Astrocyte (in vitro differentiated cells and primary cell): ENCODE data around the gene AP4E1. TPM values are rescaled to one million over a fixed set of nuclear protein-coding genes. Genes with fewer than 3 reads are reported as not detected.

Source experiments
- DNase-seq: peaks from one replicate; pipeline ENCODE4 v3.0.0-alpha.2; 2010; ENCODE audit warnings: low read depth
- FAIRE-seq: peaks from 2 replicates; lab custom pipeline; 2011; peaks lifted over from hg19 to GRCh38; lab: Jason Lieb, UNC
- H2AFZ ChIP-seq: 2 replicates; pipeline ENCODE4 v1.6.0; 2012; ENCODE audit warnings: low read depth, low read length, inconsistent platforms
- H3K27ac ChIP-seq: 2 replicates; pipeline ENCODE4 v1.5.1; 2011; ENCODE audit warnings: low read depth, low read length, inconsistent platforms
- H3K27me3 ChIP-seq: 2 replicates; pipeline ENCODE4 v1.6.0; 2011; ENCODE audit warnings: low read length, inconsistent platforms; ENCODE audit not compliant: insufficient read depth
- H3K36me3 ChIP-seq: 2 replicates; pipeline ENCODE4 v1.5.1; 2011; ENCODE audit warnings: low read length, inconsistent platforms; ENCODE audit not compliant: insufficient read depth
- H3K4me1 ChIP-seq: 2 replicates; pipeline ENCODE4 v1.5.1; 2011; ENCODE audit warnings: low read length, inconsistent platforms; ENCODE audit not compliant: insufficient read depth
- H3K4me2 ChIP-seq: 2 replicates; pipeline ENCODE4 v1.6.0; 2012; ENCODE audit warnings: low read length, inconsistent platforms
- H3K4me3 ChIP-seq: 2 replicates; pipeline ENCODE4 v1.5.1; 2011; ENCODE audit warnings: low read depth, mild to moderate bottlenecking, low read length, inconsistent platforms; ENCODE audit not compliant: insufficient read depth
- H3K79me2 ChIP-seq: 2 replicates; pipeline ENCODE4 v1.6.0; 2012; ENCODE audit warnings: mild to moderate bottlenecking, low read length, inconsistent platforms; ENCODE audit not compliant: insufficient read depth
- H3K9ac ChIP-seq: 2 replicates; pipeline ENCODE4 v1.6.0; 2012; ENCODE audit warnings: mild to moderate bottlenecking, low read length, inconsistent platforms
- H3K9me3 ChIP-seq: 2 replicates; pipeline ENCODE4 v1.5.1; 2012; ENCODE audit warnings: low read depth, mild to moderate bottlenecking, low read length, inconsistent platforms; ENCODE audit not compliant: insufficient read depth
- H4K20me1 ChIP-seq: 2 replicates; pipeline ENCODE4 v1.6.0; 2012; ENCODE audit warnings: low read length, inconsistent platforms; ENCODE audit not compliant: insufficient read depth
- H3K27ac Mint-ChIP-seq: one replicate; pipeline ENCODE4 v1.8.0; 2021; ENCODE audit warnings: mild to moderate bottlenecking, mixed read lengths; ENCODE audit not compliant: unreplicated experiment
- H3K27me3 Mint-ChIP-seq: one replicate; pipeline ENCODE4 v1.8.0; 2021; ENCODE audit warnings: low read depth, mixed read lengths; ENCODE audit not compliant: unreplicated experiment
- H3K36me3 Mint-ChIP-seq: one replicate; pipeline ENCODE4 v1.8.0; 2021; ENCODE audit warnings: low read depth, mixed read lengths; ENCODE audit not compliant: unreplicated experiment
- H3K4me1 Mint-ChIP-seq: one replicate; pipeline ENCODE4 v1.8.0; 2021; ENCODE audit warnings: low read depth, mixed read lengths; ENCODE audit not compliant: unreplicated experiment
- H3K4me3 Mint-ChIP-seq: one replicate; pipeline ENCODE4 v1.8.0; 2021; ENCODE audit warnings: mild to moderate bottlenecking, moderate library complexity, mixed read lengths; ENCODE audit not compliant: unreplicated experiment
- H3K9me3 Mint-ChIP-seq: one replicate; pipeline ENCODE4 v1.8.0; 2021; ENCODE audit warnings: mild to moderate bottlenecking, mixed read lengths; ENCODE audit not compliant: unreplicated experiment
- CTCF ChIP-seq: IDR thresholded peaks from 2 replicates; pipeline ENCODE4 v1.5.1; 2011; ENCODE audit warnings: low read depth, mild to moderate bottlenecking, inconsistent platforms, low read length, moderate library complexity; ENCODE audit not compliant: insufficient read depth
- EZH2 ChIP-seq: IDR thresholded peaks from 2 replicates; pipeline ENCODE4 v1.6.1; 2012; ENCODE audit warnings: mild to moderate bottlenecking, low read length, inconsistent platforms; ENCODE audit not compliant: insufficient read depth
- total RNA-seq: library from RNA; stranded (reverse); gene quantifications from 2 replicates; pipeline ENCODE4 v1.2.1, GENCODE V29; 2021

Gene AP4E1
- total RNA-seq, 1 donor from 2014 or later, result 16.4 TPM

- no peak for TF ChIP-seq CTCF
- no peak for TF ChIP-seq EZH2
- Histone ChIP-seq H3K79me2 (no peaks in the 10 kb centered on the region), H2AFZ (no peak overlapping the region), H3K27me3 (no peaks in the 10 kb centered on the region), H3K9me3 (no peaks in the 10 kb centered on the region), H3K4me2 (peak overlapping the region; percentile 6), H3K27ac (no peak overlapping the region), H4K20me1 (no peaks in the 10 kb centered on the region), H3K36me3 (peaks cover 4% of the 10 kb centered on the region), H3K9ac (no peak overlapping the region), H3K4me1 (peaks cover 10% of the 10 kb centered on the region), H3K4me3 (no peak overlapping the region)
- Mint-ChIP-seq H3K4me1 (peaks cover 8% of the 10 kb centered on the region), H3K9me3 (no peaks in the 10 kb centered on the region), H3K4me3 (no peak overlapping the region), H3K36me3 (peaks cover 10% of the 10 kb centered on the region), H3K27me3 (no peaks in the 10 kb centered on the region), H3K27ac (no peak overlapping the region)
- FAIRE-seq (no peak), DNase-seq (peak; percentile 25)
Observed at GRCh38 chr15:50940506-50940905, 32.0 kb downstream of the AP4E1 start.

- peaks cover 2% of the 10 kb centered on the region for H3K36me3 Mint-ChIP-seq
- H3K4me3 ChIP-seq, result no peak overlapping the region
- H3K4me1 Mint-ChIP-seq, result peaks cover 13% of the 10 kb centered on the region
- DNase-seq, result no peak
- no peaks in the 10 kb centered on the region for H3K79me2 ChIP-seq
- no peak for FAIRE-seq
- TF ChIP-seq CTCF, result no peak
- TF ChIP-seq EZH2, result no peak
- H3K27ac Mint-ChIP-seq, result no peak overlapping the region
- no peak overlapping the region for H3K9ac ChIP-seq
- H3K27me3 ChIP-seq, result no peaks in the 10 kb centered on the region
- H3K4me3 Mint-ChIP-seq, result no peak overlapping the region
- peaks cover 4% of the 10 kb centered on the region for H3K36me3 ChIP-seq
- no peak overlapping the region for H3K4me2 ChIP-seq
- H3K9me3 ChIP-seq, result no peaks in the 10 kb centered on the region
- no peak overlapping the region for H3K27ac ChIP-seq
- H3K27me3 Mint-ChIP-seq, result no peaks in the 10 kb centered on the region
- no peaks in the 10 kb centered on the region for H3K9me3 Mint-ChIP-seq
- no peaks in the 10 kb centered on the region for H4K20me1 ChIP-seq
- peaks cover 10% of the 10 kb centered on the region for H3K4me1 ChIP-seq
- H2AFZ ChIP-seq, result no peak overlapping the region
Observed at GRCh38 chr15:50943638-50944037, 35.2 kb downstream of the AP4E1 start.

GRCh38 chr15:50944672-50945071, 36.2 kb downstream of the AP4E1 start:
- Histone ChIP-seq H3K27me3 (no peaks in the 10 kb centered on the region), H3K36me3 (peaks cover 4% of the 10 kb centered on the region), H3K4me2 (no peak overlapping the region), H3K9me3 (no peaks in the 10 kb centered on the region), H3K4me1 (peaks cover 7% of the 10 kb centered on the region), H3K27ac (no peak overlapping the region), H4K20me1 (no peaks in the 10 kb centered on the region), H2AFZ (no peak overlapping the region), H3K79me2 (no peaks in the 10 kb centered on the region), H3K4me3 (no peak overlapping the region), H3K9ac (no peak overlapping the region)
- H3K4me3 Mint-ChIP-seq, result no peak overlapping the region
- no peak overlapping the region for H3K27ac Mint-ChIP-seq
- peaks cover 11% of the 10 kb centered on the region for H3K4me1 Mint-ChIP-seq
- no peaks in the 10 kb centered on the region for H3K9me3 Mint-ChIP-seq
- no peaks in the 10 kb centered on the region for H3K36me3 Mint-ChIP-seq
- TF ChIP-seq CTCF (no peak), EZH2 (no peak)
- H3K27me3 Mint-ChIP-seq, result no peaks in the 10 kb centered on the region
- no peak for FAIRE-seq
- DNase-seq, result no peak
